HepG2 (cell line): Measurements from ENCODE around the gene SFXN5. TPM values are rescaled to one million over a fixed set of nuclear protein-coding genes. Genes with fewer than 3 reads are reported as not detected.

ENCODE experiments used
- ATF7-NPFF ChIP-seq: sonication (generic); formaldehyde crosslinking; IDR thresholded peaks from 2 replicates; pipeline ENCODE4 v1.8.1; 2023; ENCODE audit warnings: mild to moderate bottlenecking, low read depth, missing genetic modification reagents, moderate library complexity
- DMTF1 ChIP-seq: sonication (generic); formaldehyde crosslinking; IDR thresholded peaks from 2 replicates; pipeline ENCODE4 v1.4.0; 2020; ENCODE audit warnings: mild to moderate bottlenecking, missing genetic modification reagents
- FOXP4 ChIP-seq: sonication (generic); formaldehyde crosslinking; IDR thresholded peaks from 2 replicates; pipeline ENCODE4 v1.4.0; 2020; ENCODE audit warnings: missing genetic modification reagents
- HNRNPLL ChIP-seq: fragments of 200-400 bp; formaldehyde crosslinking; IDR thresholded peaks from 2 replicates; pipeline ENCODE4 v1.6.1; 2017; ENCODE audit warnings: mild to moderate bottlenecking, low read depth, low read length; ENCODE audit not compliant: poor library complexity, severe bottlenecking
- PHF21A ChIP-seq: sonication (generic); formaldehyde crosslinking; IDR thresholded peaks from 2 replicates; pipeline ENCODE4 v1.5.0; 2020; ENCODE audit warnings: mild to moderate bottlenecking, missing genetic modification reagents
- ZNF234 ChIP-seq: sonication (generic); formaldehyde crosslinking; conservative IDR thresholded peaks from 2 replicates; pipeline ENCODE4 v1.5.1; 2020; ENCODE audit warnings: mild to moderate bottlenecking, missing genetic modification reagents
- ZNF280B ChIP-seq: sonication (generic); formaldehyde crosslinking; IDR thresholded peaks from 2 replicates; pipeline ENCODE4 v1.5.0; 2020; ENCODE audit warnings: missing genetic modification reagents, mild to moderate bottlenecking, borderline replicate concordance
- ZNF318 ChIP-seq: sonication (generic); formaldehyde crosslinking; IDR thresholded peaks from 2 replicates; pipeline ENCODE4 v1.4.0; 2020; ENCODE audit warnings: mild to moderate bottlenecking, missing genetic modification reagents
- ZNF549 ChIP-seq: sonication (generic); formaldehyde crosslinking; IDR thresholded peaks from 2 replicates; pipeline ENCODE4 v1.5.0; 2020; ENCODE audit warnings: missing genetic modification reagents
- ZNF713 ChIP-seq: sonication (generic); formaldehyde crosslinking; IDR thresholded peaks from 2 replicates; pipeline ENCODE4 v1.4.0; 2020; ENCODE audit warnings: mild to moderate bottlenecking, missing genetic modification reagents
- ZSCAN30 ChIP-seq: sonication (generic); formaldehyde crosslinking; IDR thresholded peaks from 2 replicates; pipeline ENCODE4 v1.5.0; 2020; ENCODE audit warnings: mild to moderate bottlenecking, missing genetic modification reagents
- ZSCAN31 ChIP-seq: sonication (generic); formaldehyde crosslinking; IDR thresholded peaks from 2 replicates; pipeline ENCODE4 v1.5.0; 2020; ENCODE audit warnings: low read depth, mild to moderate bottlenecking, missing genetic modification reagents
- polyA plus RNA-seq, 8 experiments: library from polyadenylated mRNA; depleted of rRNA in 3 of 8; stranded (reverse) in 7 of 8; unstranded in 1 of 8; fragments of >200 nt; fragmentation: Illumina TruSeq in 4 of 8; extraction: Trizol in 4 of 8; gene quantifications; 2 replicates each; pipeline versions ENCODE4 v1.2.1 to v1.2.3, GENCODE V29; 2011 to 2016; ENCODE audit warnings: low read depth in 4 of 8, missing spikeins in 1 of 8, mixed read lengths in 1 of 8; ENCODE audit not compliant: insufficient read depth in 1 of 8
- total RNA-seq, 5 experiments: library from RNA; depleted of rRNA; stranded (reverse); fragments of >200 nt; fragmentation: Illumina TruSeq; extraction: Trizol; gene quantifications; 2 replicates each; pipeline ENCODE4 v1.2.3, GENCODE V29; 2016; ENCODE audit warnings: low read depth in 1 of 5

SFXN5 gene
- total and polyA plus RNA-seq, 2 of the 13 experiments (the other 11 are each of a cell fraction or from before 2014, with no cell fraction given), result 34.9 to 37.4 TPM

- TF ChIP-seq ZNF318 (no peak), DMTF1 (CRISPR knock-in tag) (no peak), ZNF713 (no peak), ZNF280B (CRISPR knock-in tag) (no peak), ATF7-NPFF (CRISPR knock-in tag) (no peak), HNRNPLL (no peak), ZNF234 (CRISPR knock-in tag) (no peak), ZSCAN30 (CRISPR knock-in tag) (no peak), ZSCAN31 (CRISPR knock-in tag) (no peak), ZNF549 (CRISPR knock-in tag) (no peak), FOXP4 (CRISPR knock-in tag) (no peak), PHF21A (CRISPR knock-in tag) (no peak)
These were observed 14.2 kb upstream of the SFXN5 start (continued) for GRCh38 chr2:73085691-73086090.
